ENCODE results near the gene MXD1.
"Not testable (repeated sequence)": the region's sequence is repeated elsewhere in the genome, so short reads cannot be mapped to it uniquely, and the experiment has no call there.

MXD1 gene
- 29.9 to 69.3 reads per million in 2 donors for total RNA-seq

- DNase-seq: peak; percentile 98
Measured at GRCh38 chr2:69914950-69915945, at the start of gene MXD1. MXD1 (plus strand) TSS chr2:69915109; CDS start chr2:69915331, 222 bp downstream.

GRCh38 chr2:69888451-69888850 is 26.5 kb upstream of the MXD1 start:
- DNase-seq: no peak

- no peak for DNase-seq
Measured at GRCh38 chr2:69889302-69889701, 25.6 kb upstream of the MXD1 start.

- DNase-seq: no peak
Measured at GRCh38 chr2:69890881-69891280, 24.0 kb upstream of the MXD1 start.

GRCh38 chr2:69892838-69893424 is 22.0 kb upstream of the MXD1 start:
- not testable (repeated sequence) for DNase-seq

GRCh38 chr2:69893684-69894551 is 21.0 kb upstream of the MXD1 start, which contains the start of gene SNRNP27:
SNRNP27 (plus strand) TSS chr2:69893956; CDS start chr2:69893985, 29 bp downstream.
- DNase-seq: peak; percentile 67

- DNase-seq: not testable (repeated sequence)
Measured at GRCh38 chr2:69894737-69895136, 20.2 kb upstream of the MXD1 start.

GRCh38 chr2:69902213-69902922 is 12.5 kb upstream of the MXD1 start:
- DNase-seq: no peak

- DNase-seq: no peak
Measured at GRCh38 chr2:69907216-69907615, 7.7 kb upstream of the MXD1 start.

- DNase-seq: no peak
Measured at GRCh38 chr2:69911985-69912563, 2.8 kb upstream of the MXD1 start.

- no peak for DNase-seq
Measured at GRCh38 chr2:69914164-69914949, 552 bp upstream of the MXD1 start.

GRCh38 chr2:69916106-69916505 is 1.2 kb downstream of the MXD1 start:
- no peak for DNase-seq

GRCh38 chr2:69917852-69918251 is 2.9 kb downstream of the MXD1 start:
- no peak for DNase-seq

GRCh38 chr2:69918401-69918800 is 3.5 kb downstream of the MXD1 start:
- no peak for DNase-seq

- no peak for DNase-seq
Measured at GRCh38 chr2:69923116-69923515, 8.2 kb downstream of the MXD1 start.

GRCh38 chr2:69926849-69927515 is 12.1 kb downstream of the MXD1 start:
- no peak for DNase-seq

GRCh38 chr2:69931832-69932595 is 17.1 kb downstream of the MXD1 start:
- no peak for DNase-seq

- DNase-seq: no peak
Measured at GRCh38 chr2:69932596-69932922, 17.6 kb downstream of the MXD1 start.

- DNase-seq: no peak
Measured at GRCh38 chr2:69933254-69933828, 18.4 kb downstream of the MXD1 start.

Measured in T-helper 9 cell (primary cell).